H1 (cell line): ENCODE data around the gene FAM219A. TPM values are rescaled to one million over a fixed set of nuclear protein-coding genes. Genes with fewer than 3 reads are reported as not detected.

Experiments
- CTCF ChIA-PET: fragments of 300-600 bp; sonication (Branson Sonifier 250); formaldehyde crosslinking; loops from one replicate; lab custom pipeline; 2021; ENCODE audit not compliant: partially characterized antibody; lab: Charles Lee
- POLR2A ChIA-PET: fragments of 300-600 bp; sonication (Branson Sonifier 250); formaldehyde crosslinking; loops from one replicate; lab custom pipeline; 2021; ENCODE audit warnings: inconsistent platforms; ENCODE audit not compliant: partially characterized antibody; lab: Charles Lee
- DNase-seq, 2 experiments: peaks; one replicate each; pipeline versions ENCODE4 v3.0.0 to v3.0.0-alpha.2; 2010 to 2022; ENCODE audit warnings: low spot score in 2 of 2, low read depth in 1 of 2, mixed read lengths in 1 of 2
- FAIRE-seq: peaks from 2 replicates; lab custom pipeline; 2011; peaks lifted over from hg19 to GRCh38; lab: Jason Lieb, UNC
- H2AFZ ChIP-seq: 2 replicates; pipeline ENCODE4 v1.8.1; 2012; ENCODE audit warnings: low read length, inconsistent platforms
- H2AK5ac ChIP-seq: 2 replicates; pipeline ENCODE4 v1.6.1; 2013; ENCODE audit warnings: low read depth, low read length
- H2BK120ac ChIP-seq: replicated peaks from 2 replicates; pipeline ENCODE3; 2013; ENCODE audit warnings: low read depth, low read length, inconsistent platforms
- H2BK12ac ChIP-seq: 2 replicates; pipeline ENCODE4 v1.6.1; 2013; ENCODE audit warnings: low read depth, low read length
- H2BK15ac ChIP-seq: 2 replicates; pipeline ENCODE4 v1.6.1; 2013; ENCODE audit warnings: low read length
- H2BK20ac ChIP-seq: 2 replicates; pipeline ENCODE4 v1.6.1; 2013; ENCODE audit warnings: low read length
- H2BK5ac ChIP-seq: 2 replicates; pipeline ENCODE4 v1.6.1; 2013; ENCODE audit warnings: low read depth, low read length
- H3K14ac ChIP-seq: 2 replicates; pipeline ENCODE4 v1.6.1; 2013; ENCODE audit warnings: inconsistent platforms; ENCODE audit not compliant: insufficient read length
- H3K18ac ChIP-seq: 2 replicates; pipeline ENCODE4 v1.6.1; 2013; ENCODE audit warnings: low read length; ENCODE audit errors: extremely low read depth
- H3K23ac ChIP-seq: 2 replicates; pipeline ENCODE4 v1.6.1; 2013; ENCODE audit warnings: inconsistent platforms; ENCODE audit not compliant: insufficient read length
- H3K23me2 ChIP-seq: 2 replicates; pipeline ENCODE4 v1.6.1; 2013; ENCODE audit warnings: low read depth, low read length
- H3K27ac ChIP-seq: 2 replicates; pipeline ENCODE4 v1.6.1; 2011; ENCODE audit warnings: low read depth, low read length, inconsistent platforms
- H3K27me3 ChIP-seq, 4 experiments: replicated peaks in 1 of 4; 1 replicate in 1 of 4; 2 replicates in 3 of 4; pipeline versions ENCODE4 v1.6.1 to v1.8.1; 2011 to 2013; ENCODE audit warnings: low read length in 3 of 4, mild to moderate bottlenecking in 3 of 4, inconsistent platforms in 2 of 4, mixed read lengths in 2 of 4, moderate library complexity in 1 of 4; ENCODE audit not compliant: control insufficient read depth in 3 of 4, insufficient read depth in 3 of 4; ENCODE audit errors: extremely low read depth in 1 of 4
- H3K36me3 ChIP-seq, 4 experiments: 2 replicates each; pipeline versions ENCODE4 v1.6.1 to v1.8.1; 2011 to 2013; ENCODE audit warnings: mild to moderate bottlenecking in 4 of 4, low read length in 3 of 4, moderate library complexity in 2 of 4, control low read depth in 1 of 4, inconsistent platforms in 1 of 4; ENCODE audit not compliant: insufficient read depth in 4 of 4, control insufficient read depth in 2 of 4
- H3K4ac ChIP-seq: replicated peaks from 2 replicates; pipeline ENCODE3; 2013; ENCODE audit warnings: low read length, low read depth, mixed read lengths, inconsistent platforms; ENCODE audit not compliant: insufficient read length
- H3K4me1 ChIP-seq, 4 experiments: replicated peaks in 1 of 4; 1 replicate in 1 of 4; 2 replicates in 3 of 4; pipeline versions ENCODE4 v1.6.1 to v1.8.1; 2011 to 2013; ENCODE audit warnings: low read length in 3 of 4, inconsistent platforms in 2 of 4, mixed read lengths in 1 of 4; ENCODE audit not compliant: insufficient read depth in 4 of 4, control insufficient read depth in 3 of 4
- H3K4me2 ChIP-seq, 2 experiments: 2 replicates each; pipeline versions ENCODE4 v1.6.1 to v1.8.1; 2011 to 2013; ENCODE audit warnings: low read depth in 2 of 2, low read length in 2 of 2, control low read depth in 1 of 2, inconsistent platforms in 1 of 2, mild to moderate bottlenecking in 1 of 2; ENCODE audit not compliant: insufficient read depth in 1 of 2
- H3K4me3 ChIP-seq, 4 experiments: fragments of 200-600, 300-600 bp in 1 of 4; sonication (generic), shearing (Covaris generic), sonication (Bioruptor Twin) in 1 of 4; 2 replicates each; pipeline versions ENCODE4 v1.5.1 to v1.8.1; 2011 to 2016; ENCODE audit warnings: low read length in 4 of 4, low read depth in 3 of 4, control low read depth in 2 of 4, inconsistent platforms in 2 of 4, mild to moderate bottlenecking in 2 of 4, mixed read lengths in 1 of 4, moderate library complexity in 1 of 4; ENCODE audit not compliant: insufficient read depth in 2 of 4; ENCODE audit errors: extremely low read depth in 1 of 4
- H3K56ac ChIP-seq: replicated peaks from 2 replicates; pipeline ENCODE3; 2013; ENCODE audit warnings: low read depth, mild to moderate bottlenecking, mixed read lengths, low read length, inconsistent platforms; ENCODE audit not compliant: insufficient read length
- H3K79me1 ChIP-seq: 2 replicates; pipeline ENCODE4 v1.6.1; 2013; ENCODE audit warnings: low read depth, low read length, control low read depth
- H3K79me2 ChIP-seq, 2 experiments: 2 replicates each; pipeline versions ENCODE4 v1.6.1 to v1.8.1; 2012 to 2013; ENCODE audit warnings: low read length in 2 of 2, mild to moderate bottlenecking in 2 of 2, inconsistent platforms in 1 of 2; ENCODE audit not compliant: insufficient read depth in 2 of 2, control insufficient read depth in 1 of 2
- H3K9ac ChIP-seq, 4 experiments: replicated peaks in 1 of 4; 1 replicate in 1 of 4; 2 replicates in 3 of 4; pipeline versions ENCODE4 v1.6.1 to v1.8.1; 2011 to 2013; ENCODE audit warnings: low read depth in 3 of 4, low read length in 3 of 4, control low read depth in 2 of 4, mild to moderate bottlenecking in 2 of 4, moderate library complexity in 2 of 4, inconsistent platforms in 1 of 4; ENCODE audit errors: extremely low read depth in 1 of 4
- H3K9me3 ChIP-seq, 2 experiments: 2 replicates each; pipeline versions ENCODE4 v1.6.1 to v1.8.1; 2012 to 2013; ENCODE audit warnings: mild to moderate bottlenecking in 2 of 2, moderate library complexity in 2 of 2, control low read depth in 1 of 2, inconsistent platforms in 1 of 2, low read depth in 1 of 2, low read length in 1 of 2, mixed read lengths in 1 of 2; ENCODE audit not compliant: insufficient read depth in 2 of 2
- H4K20me1 ChIP-seq, 2 experiments: replicated peaks in 1 of 2; 2 replicates each; pipeline versions ENCODE3 to v1.8.1; 2011 to 2013; ENCODE audit warnings: inconsistent platforms in 2 of 2, low read length in 2 of 2, mild to moderate bottlenecking in 1 of 2; ENCODE audit not compliant: insufficient read depth in 2 of 2, control insufficient read depth in 1 of 2
- H4K5ac ChIP-seq: 2 replicates; pipeline ENCODE4 v1.6.1; 2013; ENCODE audit warnings: low read length, low read depth, mixed read lengths, inconsistent platforms; ENCODE audit not compliant: insufficient read length
- H4K8ac ChIP-seq: 2 replicates; pipeline ENCODE4 v1.8.0; 2013; ENCODE audit warnings: mild to moderate bottlenecking, moderate library complexity, low read length, inconsistent platforms; ENCODE audit not compliant: insufficient read depth; ENCODE audit errors: extremely low read depth
- H4K91ac ChIP-seq: replicated peaks from 2 replicates; pipeline ENCODE3; 2013; ENCODE audit warnings: low read length, mixed read lengths, inconsistent platforms; ENCODE audit not compliant: insufficient read length
- ASH2L ChIP-seq: fragments of 200-600, 300-600 bp; sonication (generic); IDR thresholded peaks from one replicate; pipeline ENCODE4 v1.7.1; 2017; ENCODE audit warnings: low read length
- BCL11A ChIP-seq, 2 experiments: IDR thresholded peaks; one replicate each; pipeline ENCODE4 v1.6.1; 2011; ENCODE audit warnings: low read depth in 2 of 2, low read length in 2 of 2, mild to moderate bottlenecking in 2 of 2
- CBX8 ChIP-seq: fragments of 300-800, 300-1000 bp; sonication (generic); IDR thresholded peaks from 2 replicates; pipeline ENCODE4 v1.7.1; 2016; ENCODE audit warnings: low read depth, low read length, borderline replicate concordance
- CHD1 ChIP-seq: IDR thresholded peaks from 2 replicates; pipeline ENCODE4 v1.6.1; 2012; ENCODE audit warnings: low read depth, low read length, improper control_type of control experiment
- HDAC6 ChIP-seq: IDR thresholded peaks from one replicate; pipeline ENCODE4 v1.7.1; 2012; ENCODE audit warnings: low read depth, mild to moderate bottlenecking, inconsistent platforms, low read length, moderate library complexity
- JUND ChIP-seq: IDR thresholded peaks from 2 replicates; pipeline ENCODE4 v1.6.1; 2011; ENCODE audit warnings: mild to moderate bottlenecking, improper control_type of control experiment, low read length
- POLR2A ChIP-seq, 2 experiments: IDR thresholded peaks; 1 replicate in 1 of 2; 2 replicates in 1 of 2; pipeline ENCODE4 v1.6.1; 2011; ENCODE audit warnings: low read depth in 2 of 2, low read length in 2 of 2, mild to moderate bottlenecking in 2 of 2; ENCODE audit errors: control extremely low read depth in 1 of 2
- RNF2 ChIP-seq: fragments of 200-900, 300-1000 bp; sonication (generic); IDR thresholded peaks from 2 replicates; pipeline ENCODE4 v1.7.1; 2016; ENCODE audit warnings: borderline replicate concordance, low read depth, mild to moderate bottlenecking, antibody characterized with exemption, low read length; ENCODE audit not compliant: poor library complexity, severe bottlenecking; ENCODE audit errors: missing control alignments
- RXRA ChIP-seq: IDR thresholded peaks from 2 replicates; pipeline ENCODE4 v1.6.1; 2011; ENCODE audit warnings: low read depth, mild to moderate bottlenecking, low read length, moderate library complexity; ENCODE audit not compliant: insufficient read depth
- SAP30 ChIP-seq: fragments of 300-600 bp; sonication (generic); IDR thresholded peaks from 2 replicates; pipeline ENCODE4 v1.7.1; 2012; ENCODE audit warnings: low read length, moderate library complexity, mild to moderate bottlenecking, inconsistent platforms; ENCODE audit not compliant: insufficient read depth, insufficient replicate concordance
- ZNF274 ChIP-seq: IDR thresholded peaks from 2 replicates; pipeline ENCODE4 v1.7.0; 2012; ENCODE audit warnings: low read length, borderline replicate concordance; ENCODE audit errors: extremely low read depth
- WGBS, 2 experiments: shearing (Covaris generic) in 1 of 2; methylation state at CpG; one replicate each; pipeline versions ENCODE4 v1.1.6 to v1.1.7; 2013 to 2015; ENCODE audit warnings: low lambda C conversion rate in 2 of 2, mixed read lengths in 2 of 2, inconsistent platforms in 1 of 2, low coverage in 1 of 2, missing lambda C conversion rate in 1 of 2; ENCODE audit not compliant: insufficient replicate concordance in 2 of 2, insufficient coverage in 1 of 2, insufficient read length in 1 of 2; ENCODE audit errors: extremely low coverage in 1 of 2, missing lambda C conversion rate in 1 of 2; 5-methylcytosine and 5-hydroxymethylcytosine counted together
- polyA plus RNA-seq, 7 experiments: library from polyadenylated mRNA; depleted of rRNA in 3 of 7; stranded (reverse) in 5 of 7; unstranded in 2 of 7; fragments of >200 nt in 5 of 7; fragments of 200-250 nt in 2 of 7; gene quantifications; 1 replicate in 5 of 7; 2 replicates in 1 of 7; 4 replicates in 1 of 7; pipeline versions ENCODE4 v1.2.1 to v1.2.3, GENCODE V29; 2011 to 2013; ENCODE audit warnings: missing spikeins in 2 of 7, mixed read lengths in 2 of 7
- total RNA-seq: library from RNA; stranded (reverse); fragmentation: NEBNext Ultra II Directional; extraction: Animal tissue kit (Norgen Biotek cat#: 25700); gene quantifications from 2 replicates; pipeline ENCODE4 v1.2.1, GENCODE V29; 2021
- TF ChIP-seq, protein P1 (sequence below): IDR thresholded peaks from 2 replicates; pipeline ENCODE4 v1.6.1; 2011; ENCODE audit warnings: low read length, improper control_type of control experiment

FAM219A gene
- total and polyA plus RNA-seq, 2 of the 8 experiments (the other 6 are each of a cell fraction or from before 2014, with no cell fraction given), result 7.7 to 10.4 TPM

DNA sequence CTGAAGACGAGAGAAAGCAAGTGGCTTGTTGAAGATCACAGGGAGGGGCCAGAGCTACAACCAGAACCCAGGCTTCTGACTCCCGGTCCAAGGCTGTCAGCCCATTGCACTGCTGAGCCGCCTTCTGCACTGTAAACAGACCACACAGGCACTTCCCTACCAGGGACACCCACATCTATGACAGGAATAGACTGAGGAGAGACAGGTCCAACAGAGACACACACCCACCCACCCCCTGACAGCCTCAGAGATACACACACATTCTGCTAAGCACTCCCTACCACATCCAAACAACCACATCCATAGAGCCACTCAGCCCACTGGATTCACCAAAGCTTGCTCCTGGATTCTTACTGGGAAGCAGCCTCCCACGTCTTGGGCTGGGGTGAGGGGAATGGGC, 58.6 kb downstream of the FAM219A start:
- H3K9ac ChIP-seq, result no peak overlapping the region
- H3K4me1 ChIP-seq, result no peaks in the 10 kb centered on the region
- H2AFZ ChIP-seq, result no peak overlapping the region
- FAIRE-seq (no peak), DNase-seq (no peak)
- no peaks in the 10 kb centered on the region for H3K79me2 ChIP-seq
- H4K5ac ChIP-seq, result no peak overlapping the region
- H3K4me3 ChIP-seq, result no peak overlapping the region
- H3K23me2 ChIP-seq, result no peaks in the 10 kb centered on the region
- H4K20me1 ChIP-seq, result peaks cover 0 to 2% of the 10 kb centered on the region in 2 experiments
- no peak overlapping the region for H4K91ac ChIP-seq
- H3K79me1 ChIP-seq, result no peaks in the 10 kb centered on the region
- no peak overlapping the region for H4K8ac ChIP-seq
- CTCF ChIA-PET, result interaction anchor here (0.6 to 4.0 kb wide), 17 partner anchors 9 to 1657 kb away, joined by 3 to 22 read pairs (median 5); no protein-coding TSS in a partner anchor
- H3K36me3 ChIP-seq, result no peaks in the 10 kb centered on the region; a peak in 1 of 8 replicates
- H2BK15ac ChIP-seq, result no peak overlapping the region
- H2AK5ac ChIP-seq, result no peak overlapping the region
- no peak overlapping the region for H3K23ac ChIP-seq
- WGBS, 2 experiments, result 86% methylated on average over 4 of the region's 4 CpGs; no CpG with 5 or more reads in 1 of the 2 experiments
- POLR2A ChIA-PET, result interaction anchor here (0.6 kb wide), 1 partner anchor 53 kb away, joined by 3 read pairs; no protein-coding TSS in a partner anchor
- H3K27ac ChIP-seq, result no peak overlapping the region
- no peak overlapping the region for H3K14ac ChIP-seq
- no peak overlapping the region for H3K4me2 ChIP-seq
- H3K4ac ChIP-seq, result no peak overlapping the region
- TF ChIP-seq JUND (no peak), ZNF274 (no peak), ASH2L (no peak), HDAC6 (no peak), RNF2 (no peak), SAP30 (no peak), CHD1 (no peak), CBX8 (no peak), RXRA (no peak), BCL11A (IDR thresholded peaks at IDR 0.05; ENCODE audit: low read depth in 2 of 2, low read length in 2 of 2) (no peak), POLR2A (IDR thresholded peaks at IDR 0.05; ENCODE audit: control extremely low read depth in 1 of 2, low read depth in 2 of 2, low read length in 2 of 2) (no peak)
- TF ChIP-seq, protein P1, sequence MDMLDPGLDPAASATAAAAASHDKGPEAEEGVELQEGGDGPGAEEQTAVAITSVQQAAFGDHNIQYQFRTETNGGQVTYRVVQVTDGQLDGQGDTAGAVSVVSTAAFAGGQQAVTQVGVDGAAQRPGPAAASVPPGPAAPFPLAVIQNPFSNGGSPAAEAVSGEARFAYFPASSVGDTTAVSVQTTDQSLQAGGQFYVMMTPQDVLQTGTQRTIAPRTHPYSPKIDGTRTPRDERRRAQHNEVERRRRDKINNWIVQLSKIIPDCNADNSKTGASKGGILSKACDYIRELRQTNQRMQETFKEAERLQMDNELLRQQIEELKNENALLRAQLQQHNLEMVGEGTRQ, result no peak
- no peak overlapping the region for H3K56ac ChIP-seq
- H3K27me3 ChIP-seq, result no peaks in the 10 kb centered on the region
- no peak overlapping the region for H2BK5ac ChIP-seq
- no peak overlapping the region for H2BK20ac ChIP-seq
- no peak overlapping the region for H2BK120ac ChIP-seq
- no peak overlapping the region for H3K18ac ChIP-seq
- no peaks in the 10 kb centered on the region for H3K9me3 ChIP-seq
- H2BK12ac ChIP-seq, result no peak overlapping the region
